ENCODE results near the gene BTBD19. TPM values are rescaled to one million over a fixed set of nuclear protein-coding genes. Genes with fewer than 3 reads are reported as not detected.

BTBD19 gene
- total and polyA plus RNA-seq, 2 of the 4 experiments (the other 2 are of a cell fraction) = 0.90 to 17.2 TPM

DNA sequence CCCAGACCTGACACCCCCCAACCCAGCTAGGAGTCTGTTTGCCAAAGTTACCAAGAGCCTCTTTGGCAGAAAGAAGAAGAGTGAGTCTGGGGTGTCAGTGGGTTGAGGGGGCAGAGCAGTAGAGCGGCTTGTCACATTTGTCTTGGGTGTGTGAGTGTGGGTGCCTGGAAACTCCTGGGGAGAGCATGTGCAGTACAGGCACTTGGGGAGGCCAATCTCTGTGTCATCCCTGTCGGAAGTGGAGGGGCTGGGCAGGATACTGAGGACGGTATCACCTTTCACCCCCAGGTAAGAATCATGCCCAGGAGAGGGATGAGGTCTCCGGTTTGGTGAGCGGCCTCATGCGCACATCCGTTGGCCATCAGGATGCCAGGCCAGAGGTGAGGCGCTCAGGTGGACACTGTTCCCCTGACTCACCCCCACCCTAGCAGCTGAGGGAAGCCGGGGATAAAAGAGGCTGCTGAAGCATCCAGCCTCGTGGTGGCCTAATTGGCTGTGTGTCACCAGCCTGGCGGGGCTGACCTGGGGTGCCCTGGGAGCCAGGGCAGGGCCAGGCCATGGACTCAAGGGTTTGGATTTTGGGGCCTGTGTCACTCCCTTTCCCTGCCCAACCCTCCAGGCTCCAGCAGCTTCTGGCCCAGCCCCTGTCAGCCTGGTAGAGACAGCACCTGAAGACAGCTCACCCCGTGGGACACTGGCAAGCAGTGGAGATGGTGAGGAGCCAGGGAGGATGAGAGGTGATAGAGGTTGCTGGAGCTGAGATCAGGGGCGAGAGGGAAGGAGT lies 4.8 kb upstream of the BTBD19 start:
- peak overlapping the region; percentile 23 for H2AK9ac ChIP-seq (replicated peaks; ENCODE audit: low read depth, low read length, poor library complexity)
- H3K9ac ChIP-seq (ENCODE audit: low read depth, low read length) = no peak overlapping the region
- no CpG with 5 or more reads among the region's 13 CpGs for WGBS, 2 experiments (ENCODE audit: extremely low coverage in 2 of 2, insufficient read length in 1 of 2)
- H3K18ac ChIP-seq (ENCODE audit: low read depth, low read length) = no peak overlapping the region
- peaks cover 29% of the 10 kb centered on the region for H4K20me1 ChIP-seq (ENCODE audit: insufficient read depth, low read length)
- POLR2A ChIA-PET (ENCODE audit: unreplicated experiment) = no interaction called here
- no peak for ATAC-seq (ENCODE audit: low read depth)
- TF ChIP-seq MAFK (IDR thresholded peaks at IDR 0.05; ENCODE audit: low read depth, low read length) = no peak
- no peak for TF ChIP-seq SMC3 (IDR thresholded peaks at IDR 0.05; ENCODE audit: low read depth, low read length)
- no peak overlapping the region for H2BK5ac ChIP-seq (ENCODE audit: low read depth, low read length, poor library complexity, severe bottlenecking)
- H3K9me1 ChIP-seq (ENCODE audit: insufficient read depth, low read length) = peaks cover 12% of the 10 kb centered on the region
- peak overlapping the region; percentile 56 for H3K23ac ChIP-seq (ENCODE audit: low read depth, low read length)
- no peak overlapping the region for H4K8ac ChIP-seq (ENCODE audit: low read depth in 2 of 2, low read length in 2 of 2)
- no peak overlapping the region for H4K91ac ChIP-seq (ENCODE audit: insufficient read depth, low read depth, low read length)
- no peak overlapping the region for H2BK20ac ChIP-seq (ENCODE audit: low read depth, low read length)
- H2BK15ac ChIP-seq (ENCODE audit: low read depth, low read length) = no peak overlapping the region
- no peak overlapping the region for H3K56ac ChIP-seq (ENCODE audit: extremely low read depth, insufficient read depth, low read length)
- H3K4ac ChIP-seq (ENCODE audit: low read depth, low read length) = peak overlapping the region; percentile 65
- H3K79me1 ChIP-seq (ENCODE audit: low read depth in 1 of 2, low read length in 2 of 2) = peaks cover 15 to 45% of the 10 kb centered on the region in 2 experiments
- intact Hi-C loops (cut with micrococcal nuclease) = loop anchor here (10.0 kb wide), 1 partner anchor 501 kb away; no protein-coding TSS in a partner anchor
- no TSS peak for BruUV-seq (replicated peaks)
- H3K9me3 ChIP-seq (ENCODE audit: control insufficient read depth, insufficient read depth, low read length) = no peaks in the 10 kb centered on the region
- no peak overlapping the region for H4K5ac ChIP-seq (ENCODE audit: low read depth, low read length)
- peaks cover 37% of the 10 kb centered on the region for H3K36me3 ChIP-seq (ENCODE audit: control insufficient read depth, insufficient read depth, low read length)
- no peak overlapping the region for H2AK5ac ChIP-seq (ENCODE audit: low read depth, low read length)
- in situ Hi-C loops (cut with MboI; ENCODE audit: low sequenced_read_pairs) = no loop called here
- no peak overlapping the region for H3K4me3 ChIP-seq (ENCODE audit: insufficient read depth, low read depth, low read length)
- DNase-seq = no peak
- H3K4me2 ChIP-seq (ENCODE audit: low read depth, low read length) = no peak overlapping the region
- no peak overlapping the region for H3K27ac ChIP-seq (ENCODE audit: insufficient read depth, low read length)
- CTCF ChIA-PET = interaction anchor here (0.6 kb wide), 1 partner anchor 15 kb away, joined by 4 read pairs; no protein-coding TSS in a partner anchor
- H3K27me3 ChIP-seq (ENCODE audit: control insufficient read depth, insufficient read depth, low read length) = no peaks in the 10 kb centered on the region
- no peak overlapping the region for H3K14ac ChIP-seq (replicated peaks; ENCODE audit: low read depth, low read length)
- dilution Hi-C loops (cut with HindIII; ENCODE audit: low sequenced_read_pairs, unreplicated experiment) = no loop called here
- no peak overlapping the region for H2BK120ac ChIP-seq (ENCODE audit: low read depth, low read length)
- H3K4me1 ChIP-seq (ENCODE audit: control insufficient read depth, insufficient read depth, low read length) = peaks cover 27% of the 10 kb centered on the region
- H2AFZ ChIP-seq (replicated peaks; ENCODE audit: low read length, poor library complexity) = no peak overlapping the region

Measured in IMR-90 (cell line).